ENCODE results near the gene CHCHD3. TPM values are rescaled to one million over a fixed set of nuclear protein-coding genes. Genes with fewer than 3 reads are reported as not detected.

Gene CHCHD3
- total RNA-seq, 3 donors from 2014 or later, result 71.9 to 76.4 (median 72.9) TPM

DNA sequence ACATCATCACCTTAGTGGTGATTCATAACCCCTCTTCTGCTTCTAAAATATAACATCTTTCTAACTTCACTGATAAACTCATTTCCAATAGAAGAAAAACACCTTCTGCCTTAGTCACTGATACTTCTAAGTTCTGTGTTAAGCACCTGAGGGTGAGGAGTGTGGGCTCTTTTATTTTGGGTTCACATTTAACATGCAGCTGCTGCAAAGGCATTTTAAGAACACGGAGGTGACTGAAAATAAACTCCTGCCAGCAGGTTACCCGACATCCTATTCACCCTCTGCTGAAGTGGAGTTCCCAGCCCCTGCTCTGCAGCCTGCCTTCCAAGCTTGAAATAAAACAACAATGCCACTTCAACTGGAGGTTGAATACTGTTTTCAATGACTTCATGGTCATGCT lies 302.7 kb downstream of the CHCHD3 start:
- Histone ChIP-seq H3K4me1 (ENCODE audit: low read depth) (no peaks in the 10 kb centered on the region), H3K36me3 (ENCODE audit: low read depth) (no peaks in the 10 kb centered on the region), H3K4me3 (no peak overlapping the region), H3K9me3 (no peaks in the 10 kb centered on the region)
- ATAC-seq (no peak), DNase-seq (no peak)
- TF ChIP-seq, protein P1, sequence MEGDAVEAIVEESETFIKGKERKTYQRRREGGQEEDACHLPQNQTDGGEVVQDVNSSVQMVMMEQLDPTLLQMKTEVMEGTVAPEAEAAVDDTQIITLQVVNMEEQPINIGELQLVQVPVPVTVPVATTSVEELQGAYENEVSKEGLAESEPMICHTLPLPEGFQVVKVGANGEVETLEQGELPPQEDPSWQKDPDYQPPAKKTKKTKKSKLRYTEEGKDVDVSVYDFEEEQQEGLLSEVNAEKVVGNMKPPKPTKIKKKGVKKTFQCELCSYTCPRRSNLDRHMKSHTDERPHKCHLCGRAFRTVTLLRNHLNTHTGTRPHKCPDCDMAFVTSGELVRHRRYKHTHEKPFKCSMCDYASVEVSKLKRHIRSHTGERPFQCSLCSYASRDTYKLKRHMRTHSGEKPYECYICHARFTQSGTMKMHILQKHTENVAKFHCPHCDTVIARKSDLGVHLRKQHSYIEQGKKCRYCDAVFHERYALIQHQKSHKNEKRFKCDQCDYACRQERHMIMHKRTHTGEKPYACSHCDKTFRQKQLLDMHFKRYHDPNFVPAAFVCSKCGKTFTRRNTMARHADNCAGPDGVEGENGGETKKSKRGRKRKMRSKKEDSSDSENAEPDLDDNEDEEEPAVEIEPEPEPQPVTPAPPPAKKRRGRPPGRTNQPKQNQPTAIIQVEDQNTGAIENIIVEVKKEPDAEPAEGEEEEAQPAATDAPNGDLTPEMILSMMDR (IDR thresholded peaks at IDR 0.05), result no peak
- intact Hi-C loops (cut with DNase I, micrococcal nuclease), result no loop called here

DNA sequence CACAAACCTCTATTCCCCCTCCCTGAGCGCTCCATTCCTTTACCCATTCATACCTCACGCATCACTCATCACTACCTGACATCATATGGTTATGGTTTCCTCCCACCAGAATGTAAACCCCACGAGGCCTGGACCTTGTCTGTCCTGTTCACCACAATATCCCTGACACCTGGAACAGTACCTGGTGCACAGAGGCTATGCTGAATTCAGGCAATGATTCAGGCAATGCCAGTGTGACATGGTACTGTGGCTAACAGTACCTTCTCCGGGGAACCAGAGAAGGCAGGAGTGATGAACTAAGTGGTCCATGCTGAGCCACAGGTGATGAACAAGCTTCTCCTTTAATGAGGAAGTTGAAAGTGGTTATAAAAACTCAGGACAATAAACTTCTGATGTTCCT lies 303.1 kb downstream of the CHCHD3 start:
- intact Hi-C loops (cut with DNase I, micrococcal nuclease), result no loop called here
- TF ChIP-seq, protein P1 (IDR thresholded peaks at IDR 0.05), result no peak
- no peaks in the 10 kb centered on the region for H3K9me3 ChIP-seq
- DNase-seq (no peak), ATAC-seq (no peak)
- H3K4me1 ChIP-seq (ENCODE audit: low read depth), result no peaks in the 10 kb centered on the region
- H3K36me3 ChIP-seq (ENCODE audit: low read depth), result no peaks in the 10 kb centered on the region
- no peak overlapping the region for H3K4me3 ChIP-seq

DNA sequence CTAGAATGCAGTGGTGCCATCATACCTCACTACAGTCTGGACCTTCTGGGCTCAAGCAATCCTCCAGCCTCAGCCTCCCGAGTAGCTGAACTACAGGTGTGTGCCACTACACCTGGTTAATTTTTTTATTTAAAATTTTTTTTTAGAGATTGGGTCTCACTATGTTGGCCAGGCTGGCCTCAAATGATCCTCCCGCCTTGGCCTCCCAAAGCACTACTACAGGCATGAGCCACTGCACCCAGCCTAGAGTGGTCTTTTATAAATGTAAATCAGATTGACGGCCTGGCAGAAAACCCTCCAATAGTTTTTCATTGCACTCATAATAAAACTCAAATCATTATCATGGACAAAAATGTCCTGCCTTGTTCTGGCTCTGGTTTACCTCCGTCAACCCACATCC lies 303.9 kb downstream of the CHCHD3 start:
- TF ChIP-seq, protein P1 (IDR thresholded peaks at IDR 0.05), result no peak
- Histone ChIP-seq H3K4me1 (ENCODE audit: low read depth) (no peaks in the 10 kb centered on the region), H3K36me3 (ENCODE audit: low read depth) (no peaks in the 10 kb centered on the region), H3K9me3 (no peaks in the 10 kb centered on the region), H3K4me3 (no peak overlapping the region)
- intact Hi-C loops (cut with DNase I, micrococcal nuclease), result no loop called here
- ATAC-seq (no peak), DNase-seq (no peak)

DNA sequence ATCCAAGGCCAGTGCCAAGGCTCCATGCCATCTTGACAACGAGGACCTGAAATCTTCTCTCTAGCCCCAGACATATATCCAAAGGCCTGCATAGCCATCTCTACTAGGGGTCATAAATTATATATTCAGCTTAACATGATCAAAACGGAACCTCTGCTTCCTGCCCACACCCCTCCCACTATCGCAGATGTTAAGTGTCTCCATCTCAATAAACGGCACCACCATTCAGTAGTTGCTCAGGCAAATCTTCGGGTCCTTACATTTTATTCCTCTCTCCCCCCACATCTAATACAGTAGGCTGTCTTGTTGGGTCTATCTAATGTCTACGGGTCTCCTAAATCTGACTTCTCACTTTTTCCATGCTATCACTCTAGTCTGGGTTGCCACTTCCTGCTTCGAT lies 304.5 kb downstream of the CHCHD3 start:
- intact Hi-C loops (cut with DNase I, micrococcal nuclease), result no loop called here

DNA sequence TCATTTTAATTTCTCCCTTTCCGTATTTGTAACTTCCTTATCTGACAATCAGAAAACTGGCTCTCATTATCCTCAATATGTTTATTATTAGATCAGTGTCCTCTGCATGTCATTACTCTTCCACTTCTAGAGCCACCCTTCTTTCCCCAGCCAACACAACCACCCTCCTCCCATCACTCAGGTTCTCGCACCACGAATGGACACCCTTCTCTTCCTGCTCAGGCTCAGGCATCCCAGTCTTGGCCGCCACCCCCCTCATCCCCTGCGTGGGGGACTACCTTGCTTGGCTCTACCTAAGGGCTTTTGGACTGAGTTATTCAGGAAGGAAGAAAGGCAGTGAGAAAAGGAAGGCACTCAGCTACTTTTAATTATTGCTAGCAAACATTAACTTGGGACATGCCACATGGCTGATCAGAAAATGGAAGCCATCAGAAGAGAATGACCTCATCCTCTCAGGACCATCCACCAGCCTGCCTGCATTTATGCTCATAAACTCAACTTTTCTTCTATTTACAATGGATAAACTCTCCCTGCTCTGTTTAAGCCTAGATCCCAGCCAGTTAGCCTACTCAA lies 305.8 kb downstream of the CHCHD3 start:
- H3K9me3 ChIP-seq, result no peaks in the 10 kb centered on the region
- no peaks in the 10 kb centered on the region for H3K36me3 ChIP-seq (ENCODE audit: low read depth)
- no peak for ATAC-seq
- DNase-seq, result no peak
- H3K4me1 ChIP-seq (ENCODE audit: low read depth), result no peaks in the 10 kb centered on the region
- intact Hi-C loops (cut with DNase I, micrococcal nuclease), result no loop called here
- TF ChIP-seq, protein P1 (IDR thresholded peaks at IDR 0.05), result no peak
- no peak overlapping the region for H3K4me3 ChIP-seq

More for the DNA sequence above, 304.5 kb downstream of the CHCHD3 start:
- DNase-seq (no peak), ATAC-seq (no peak)
- Histone ChIP-seq H3K36me3 (ENCODE audit: low read depth) (no peaks in the 10 kb centered on the region), H3K4me1 (ENCODE audit: low read depth) (no peaks in the 10 kb centered on the region), H3K4me3 (no peak overlapping the region), H3K9me3 (no peaks in the 10 kb centered on the region)
- TF ChIP-seq, protein P1 (IDR thresholded peaks at IDR 0.05), result no peak

DNA sequence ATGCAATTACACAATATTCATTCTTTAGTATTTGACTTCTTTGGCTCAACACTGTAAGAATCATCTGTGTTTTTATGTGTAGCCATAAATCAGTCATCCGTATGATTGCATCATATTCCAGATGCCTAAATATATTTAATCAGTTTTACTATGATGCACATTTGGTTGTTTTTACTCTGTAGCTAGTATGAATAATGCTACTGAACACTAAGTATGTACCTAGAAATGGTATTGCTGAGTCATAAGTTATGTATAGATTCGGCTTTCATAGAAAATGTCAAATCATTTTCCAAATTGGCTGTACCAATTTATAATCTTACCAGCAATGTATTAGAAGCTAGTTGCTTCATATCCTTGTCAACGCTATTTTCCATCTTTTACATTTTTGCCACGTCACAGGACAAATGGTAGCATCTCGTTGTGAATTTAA lies 308.3 kb downstream of the CHCHD3 start:
- no peak overlapping the region for H3K4me3 ChIP-seq
- DNase-seq (no peak), ATAC-seq (no peak)
- H3K36me3 ChIP-seq (ENCODE audit: low read depth), result no peaks in the 10 kb centered on the region
- intact Hi-C loops (cut with DNase I, micrococcal nuclease), result no loop called here
- TF ChIP-seq, protein P1 (IDR thresholded peaks at IDR 0.05), result no peak
- H3K4me1 ChIP-seq (ENCODE audit: low read depth), result no peaks in the 10 kb centered on the region
- H3K9me3 ChIP-seq, result peaks cover 9% of the 10 kb centered on the region

Measured in mucosa of descending colon (tissue), 3 donors.